Glutamatergic neuron (in vitro differentiated cells): ENCODE measurements around the gene CCDC69. TPM values are rescaled to one million over a fixed set of nuclear protein-coding genes. Genes with fewer than 3 reads are reported as not detected.
A peak's percentile ranks its signal among the peaks of the same experiment; 100 is the strongest.
"Not testable (repeated sequence)": the region's sequence is repeated elsewhere in the genome, so short reads cannot be mapped to it uniquely, and the experiment has no call there.

ENCODE experiments used
- DNase-seq: peaks from one replicate; pipeline ENCODE4 v3.0.0; 2022
- H3K27ac Mint-ChIP-seq: one replicate; pipeline ENCODE4 v1.8.0; 2020; ENCODE audit warnings: mild to moderate bottlenecking, mixed read lengths, inconsistent platforms; ENCODE audit not compliant: unreplicated experiment
- H3K27me3 Mint-ChIP-seq: one replicate; pipeline ENCODE4 v1.8.0; 2020; ENCODE audit warnings: mild to moderate bottlenecking, moderate library complexity, mixed read lengths, inconsistent platforms; ENCODE audit not compliant: unreplicated experiment
- H3K36me3 Mint-ChIP-seq: one replicate; pipeline ENCODE4 v1.8.0; 2020; ENCODE audit warnings: mild to moderate bottlenecking, mixed read lengths, inconsistent platforms; ENCODE audit not compliant: unreplicated experiment
- H3K4me1 Mint-ChIP-seq: one replicate; pipeline ENCODE4 v1.8.0; 2020; ENCODE audit warnings: mild to moderate bottlenecking, low read depth, mixed read lengths, inconsistent platforms; ENCODE audit not compliant: unreplicated experiment
- H3K4me3 Mint-ChIP-seq: one replicate; pipeline ENCODE4 v1.8.0; 2020; ENCODE audit warnings: mild to moderate bottlenecking, mixed read lengths, inconsistent platforms; ENCODE audit not compliant: unreplicated experiment
- H3K9me3 Mint-ChIP-seq: one replicate; pipeline ENCODE4 v1.8.0; 2020; ENCODE audit warnings: mild to moderate bottlenecking, moderate library complexity, mixed read lengths, inconsistent platforms; ENCODE audit not compliant: unreplicated experiment
- CTCF ChIP-seq: fragments of 200-600 bp; sonication (generic); IDR thresholded peaks from one replicate; pipeline ENCODE4 v1.5.0; 2021; ENCODE audit not compliant: partially characterized antibody, unreplicated experiment
- total RNA-seq: library from RNA; stranded (reverse); fragmentation: NEBNext Ultra II Directional; extraction: Animal tissue kit (Norgen Biotek cat#: 25700); gene quantifications from one replicate; pipeline ENCODE4 v1.2.1, GENCODE V29; 2021; ENCODE audit not compliant: unreplicated experiment

The CCDC69 gene
- total RNA-seq, 1 donor from 2014 or later: 2.0 TPM

GRCh38 chr5:151255621-151256286, 31.9 kb upstream of the CCDC69 start:
- Mint-ChIP-seq H3K27me3 (peaks cover 10% of the 10 kb centered on the region), H3K27ac (no peak overlapping the region), H3K36me3 (no peaks in the 10 kb centered on the region), H3K9me3 (peaks cover 10% of the 10 kb centered on the region), H3K4me3 (no peak overlapping the region), H3K4me1 (peaks cover 7% of the 10 kb centered on the region)
- TF ChIP-seq CTCF: no peak
- no peak for DNase-seq

GRCh38 chr5:151254990-151255389, 31.1 kb upstream of the CCDC69 start:
- not testable (repeated sequence) for H3K4me1 Mint-ChIP-seq, H3K9me3 Mint-ChIP-seq, H3K27me3 Mint-ChIP-seq, H3K4me3 Mint-ChIP-seq, DNase-seq, H3K36me3 Mint-ChIP-seq, H3K27ac Mint-ChIP-seq

GRCh38 chr5:151254556-151254955, 30.7 kb upstream of the CCDC69 start:
- H3K9me3 Mint-ChIP-seq: peaks cover 10% of the 10 kb centered on the region
- TF ChIP-seq CTCF: no peak
- H3K4me1 Mint-ChIP-seq: peaks cover 7% of the 10 kb centered on the region
- no peak overlapping the region for H3K4me3 Mint-ChIP-seq
- H3K27me3 Mint-ChIP-seq: peaks cover 10% of the 10 kb centered on the region
- H3K27ac Mint-ChIP-seq: no peak overlapping the region
- H3K36me3 Mint-ChIP-seq: no peaks in the 10 kb centered on the region
- DNase-seq: no peak

- peaks cover 10% of the 10 kb centered on the region for H3K27me3 Mint-ChIP-seq
- no peak for DNase-seq
- TF ChIP-seq CTCF: no peak
- peak overlapping the region; percentile 83 for H3K4me3 Mint-ChIP-seq
- H3K9me3 Mint-ChIP-seq: peaks cover 10% of the 10 kb centered on the region
- H3K27ac Mint-ChIP-seq: peak overlapping the region; percentile 54
- peaks cover 7% of the 10 kb centered on the region for H3K4me1 Mint-ChIP-seq
- no peaks in the 10 kb centered on the region for H3K36me3 Mint-ChIP-seq
Measured at GRCh38 chr5:151253605-151253950, 29.7 kb upstream of the CCDC69 start.

GRCh38 chr5:151252762-151253604, 29.1 kb upstream of the CCDC69 start, which contains the start of gene GM2A:
GM2A (plus strand) TSS chr5:151253185; CDS start chr5:151253217, 32 bp downstream.
- peak within 1 kb of the TSS; percentile 89 for H3K4me3 Mint-ChIP-seq

More at GRCh38 chr5:151252762-151253604, 29.1 kb upstream of the CCDC69 start, which contains the start of gene GM2A:
- peak; percentile 97 for DNase-seq
- peaks cover 7% of the 10 kb centered on the region for H3K4me1 Mint-ChIP-seq
- H3K9me3 Mint-ChIP-seq: peaks cover 10% of the 10 kb centered on the region
- peaks cover 10% of the 10 kb centered on the region for H3K27me3 Mint-ChIP-seq
- H3K36me3 Mint-ChIP-seq: no peaks in the 10 kb centered on the region
- TF ChIP-seq CTCF: no peak
- peak within 1 kb of the TSS; percentile 59 for H3K27ac Mint-ChIP-seq
